Heart left ventricle (tissue), 13 donors: ENCODE results near the gene SLC25A3.

ENCODE experiments used
- POLR2A ChIP-seq, 2 donors: fragments of 450-650 bp; IDR thresholded peaks; one replicate each; pipeline ENCODE4 v1.6.1; 2017; ENCODE audit warnings: antibody characterized with exemption in 2 of 2, mild to moderate bottlenecking in 2 of 2, moderate library complexity in 2 of 2
- TF ChIP-seq, protein P1 (sequence below), 12 donors: fragments of 200-600 bp; sonication (generic) in 4 of 12; IDR thresholded peaks; one replicate each; pipeline versions ENCODE4 v1.5.0 to v1.8.0; 2018 to 2022; ENCODE audit warnings: antibody characterized with exemption in 12 of 12, mild to moderate bottlenecking in 5 of 12
- donor health status: ischemic (EF 13 %, LVEDD 7.1; RV severe dilation, severe dysfunction).
- donor health status: DM: no; HTN: yes; CAD: no.
- donor health status: DM: no; HTN: no; CAD: no.
- donor health status: ischemic (EF 25% LVEDD 6.9; RV normal size, moderate dysfunction).
- donor health status: ischemic (EF 25% LVEDD 5.7; RV mildly dilated, moderate dysfunction).
- donor health status: ischemic (EF 35%, LVEDD 5.7; RV mildly dilated, moderate dysfunction).
- donor health status: nonischemic (EF 11% LVEDD 7.7; RV severe dilation, severe dysfunction).
- donor health status: DM: yes; HTN: yes; CAD: no.
- donor health status: PGD.
- donor health status: ischemic (EF 29% LVEDD 5.4; RV normal size, mild dysfunction).
- donor health status: nonischemic (EF 23%, LVEDD 6.1; RV moderate dilation, normal function).

DNA sequence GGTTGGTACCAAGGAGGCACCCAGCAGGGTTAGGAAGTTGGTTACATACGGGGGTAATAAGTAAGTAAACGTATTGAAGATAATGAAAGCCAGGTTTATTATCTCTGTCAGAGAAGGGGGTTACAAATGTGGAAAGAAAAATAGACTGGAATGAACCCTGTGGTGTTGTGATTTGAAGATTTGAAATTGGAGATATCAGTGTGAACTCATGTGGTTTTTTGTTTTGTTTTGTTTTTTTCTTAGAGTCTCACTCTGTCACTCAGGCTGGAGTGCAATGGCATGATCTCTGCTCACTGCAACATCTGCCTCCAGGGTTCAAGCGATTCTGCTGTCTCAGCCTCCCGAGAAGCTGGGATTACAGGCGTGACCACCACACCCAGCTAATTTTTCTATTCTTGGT lies 14.1 kb upstream of the SLC25A3 start:
- TF ChIP-seq POLR2A (IDR thresholded peaks at IDR 0.05) = no peak
- TF ChIP-seq, protein P1, sequence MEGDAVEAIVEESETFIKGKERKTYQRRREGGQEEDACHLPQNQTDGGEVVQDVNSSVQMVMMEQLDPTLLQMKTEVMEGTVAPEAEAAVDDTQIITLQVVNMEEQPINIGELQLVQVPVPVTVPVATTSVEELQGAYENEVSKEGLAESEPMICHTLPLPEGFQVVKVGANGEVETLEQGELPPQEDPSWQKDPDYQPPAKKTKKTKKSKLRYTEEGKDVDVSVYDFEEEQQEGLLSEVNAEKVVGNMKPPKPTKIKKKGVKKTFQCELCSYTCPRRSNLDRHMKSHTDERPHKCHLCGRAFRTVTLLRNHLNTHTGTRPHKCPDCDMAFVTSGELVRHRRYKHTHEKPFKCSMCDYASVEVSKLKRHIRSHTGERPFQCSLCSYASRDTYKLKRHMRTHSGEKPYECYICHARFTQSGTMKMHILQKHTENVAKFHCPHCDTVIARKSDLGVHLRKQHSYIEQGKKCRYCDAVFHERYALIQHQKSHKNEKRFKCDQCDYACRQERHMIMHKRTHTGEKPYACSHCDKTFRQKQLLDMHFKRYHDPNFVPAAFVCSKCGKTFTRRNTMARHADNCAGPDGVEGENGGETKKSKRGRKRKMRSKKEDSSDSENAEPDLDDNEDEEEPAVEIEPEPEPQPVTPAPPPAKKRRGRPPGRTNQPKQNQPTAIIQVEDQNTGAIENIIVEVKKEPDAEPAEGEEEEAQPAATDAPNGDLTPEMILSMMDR (IDR thresholded peaks at IDR 0.05) = no peak
